Keratinocyte (primary cell): Measurements from ENCODE around the gene PPP1R3D. TPM values are rescaled to one million over a fixed set of nuclear protein-coding genes. Genes with fewer than 3 reads are reported as not detected.

ENCODE experiments used
- DNase-seq: peaks from one replicate; pipeline ENCODE4 v3.0.0-alpha.2; 2011; ENCODE audit warnings: low read depth, missing footprints, low spot score
- FAIRE-seq: peaks from 2 replicates; lab custom pipeline; 2011; peaks lifted over from hg19 to GRCh38; lab: Jason Lieb, UNC
- H2AFZ ChIP-seq: 2 replicates; pipeline ENCODE4 v1.6.0; 2012; ENCODE audit warnings: low read length, control low read depth, inconsistent platforms; ENCODE audit not compliant: control insufficient read depth
- H3K27ac ChIP-seq: 2 replicates; pipeline ENCODE4 v1.5.1; 2011; ENCODE audit warnings: low read length; ENCODE audit not compliant: control insufficient read depth, insufficient read depth
- H3K27me3 ChIP-seq: 3 replicates; pipeline ENCODE4 v1.6.0; 2011; ENCODE audit warnings: low read length; ENCODE audit not compliant: control insufficient read depth, insufficient read depth; ENCODE audit errors: extremely low read depth
- H3K36me3 ChIP-seq, 2 experiments: 2 replicates in 1 of 2; 3 replicates in 1 of 2; pipeline ENCODE4 v1.5.1; 2011; ENCODE audit warnings: low read length in 2 of 2, mild to moderate bottlenecking in 1 of 2; ENCODE audit not compliant: control insufficient read depth in 2 of 2, insufficient read depth in 2 of 2; ENCODE audit errors: extremely low read depth in 1 of 2
- H3K4me1 ChIP-seq: 3 replicates; pipeline ENCODE4 v1.5.1; 2011; ENCODE audit warnings: low read length; ENCODE audit not compliant: control insufficient read depth, insufficient read depth; ENCODE audit errors: extremely low read depth
- H3K4me2 ChIP-seq: 3 replicates; pipeline ENCODE4 v1.6.0; 2011; ENCODE audit warnings: low read depth, low read length; ENCODE audit not compliant: control insufficient read depth, insufficient read depth; ENCODE audit errors: extremely low read depth
- H3K4me3 ChIP-seq, 3 experiments: fragments of 200-600 bp in 1 of 3; sonication (generic) in 1 of 3; 2 replicates in 2 of 3; 3 replicates in 1 of 3; pipeline ENCODE4 v1.5.1; 2011 to 2016; ENCODE audit warnings: low read length in 3 of 3, mild to moderate bottlenecking in 3 of 3, control low read depth in 2 of 3, inconsistent platforms in 1 of 3, low read depth in 1 of 3, mixed read lengths in 1 of 3, mixed run types in 1 of 3, moderate library complexity in 1 of 3; ENCODE audit not compliant: control insufficient read depth in 2 of 3, insufficient read depth in 2 of 3; ENCODE audit errors: extremely low read depth in 1 of 3
- H3K79me2 ChIP-seq: 2 replicates; pipeline ENCODE4 v1.6.0; 2012; ENCODE audit warnings: low read length; ENCODE audit not compliant: control insufficient read depth, insufficient read depth
- H3K9ac ChIP-seq: 3 replicates; pipeline ENCODE4 v1.6.0; 2011; ENCODE audit warnings: low read length; ENCODE audit not compliant: control insufficient read depth, insufficient read depth; ENCODE audit errors: extremely low read depth
- H3K9me1 ChIP-seq: 3 replicates; pipeline ENCODE4 v1.6.0; 2011; ENCODE audit warnings: low read length; ENCODE audit not compliant: control insufficient read depth, insufficient read depth; ENCODE audit errors: extremely low read depth
- H3K9me3 ChIP-seq: 2 replicates; pipeline ENCODE4 v1.5.1; 2012; ENCODE audit warnings: low read depth, low read length; ENCODE audit not compliant: control insufficient read depth
- H4K20me1 ChIP-seq: 3 replicates; pipeline ENCODE4 v1.6.0; 2011; ENCODE audit warnings: low read length; ENCODE audit not compliant: control insufficient read depth, insufficient read depth; ENCODE audit errors: extremely low read depth
- CTCF ChIP-seq, 3 experiments: IDR thresholded peaks in 1 of 3; conservative IDR thresholded peaks in 1 of 3; optimal IDR thresholded peaks in 1 of 3; 2 replicates in 2 of 3; 3 replicates in 1 of 3; pipeline versions ENCODE3 to v1.5.1; 2011; ENCODE audit warnings: low read length in 3 of 3, mild to moderate bottlenecking in 3 of 3, moderate library complexity in 2 of 3, control low read depth in 1 of 3, inconsistent platforms in 1 of 3; ENCODE audit not compliant: insufficient read depth in 2 of 3; ENCODE audit errors: extremely low read depth in 1 of 3
- EZH2 ChIP-seq: IDR thresholded peaks from one replicate; pipeline ENCODE4 v1.6.1; 2012; ENCODE audit warnings: inconsistent platforms, mild to moderate bottlenecking, low read length, moderate library complexity
- dilution Hi-C: fragments of 300-500 bp; cut with MboI; formaldehyde crosslinking; loops from one replicate; pipeline ENCODE4 v1.7.0; 2020; ENCODE audit warnings: low sequenced_read_pairs; ENCODE audit not compliant: extremely low pct_ligation_motif_present
- polyA plus RNA-seq, 5 experiments: library from polyadenylated mRNA; depleted of rRNA in 3 of 5; stranded (reverse) in 3 of 5; stranded (forward) in 1 of 5; unstranded in 1 of 5; fragments of >200 nt; gene quantifications; 1 replicate in 1 of 5; 2 replicates in 3 of 5; 3 replicates in 1 of 5; pipeline versions ENCODE4 v1.2.1 to v1.2.3, GENCODE V29; 2011 to 2012; ENCODE audit warnings: missing spikeins in 2 of 5, low read depth in 1 of 5, low replicate concordance in 1 of 5

Gene PPP1R3D
- polyA plus RNA-seq, 1 donor (not counting 4 experiments of a cell fraction or from before 2014, with no cell fraction given), result 2.8 TPM

DNA sequence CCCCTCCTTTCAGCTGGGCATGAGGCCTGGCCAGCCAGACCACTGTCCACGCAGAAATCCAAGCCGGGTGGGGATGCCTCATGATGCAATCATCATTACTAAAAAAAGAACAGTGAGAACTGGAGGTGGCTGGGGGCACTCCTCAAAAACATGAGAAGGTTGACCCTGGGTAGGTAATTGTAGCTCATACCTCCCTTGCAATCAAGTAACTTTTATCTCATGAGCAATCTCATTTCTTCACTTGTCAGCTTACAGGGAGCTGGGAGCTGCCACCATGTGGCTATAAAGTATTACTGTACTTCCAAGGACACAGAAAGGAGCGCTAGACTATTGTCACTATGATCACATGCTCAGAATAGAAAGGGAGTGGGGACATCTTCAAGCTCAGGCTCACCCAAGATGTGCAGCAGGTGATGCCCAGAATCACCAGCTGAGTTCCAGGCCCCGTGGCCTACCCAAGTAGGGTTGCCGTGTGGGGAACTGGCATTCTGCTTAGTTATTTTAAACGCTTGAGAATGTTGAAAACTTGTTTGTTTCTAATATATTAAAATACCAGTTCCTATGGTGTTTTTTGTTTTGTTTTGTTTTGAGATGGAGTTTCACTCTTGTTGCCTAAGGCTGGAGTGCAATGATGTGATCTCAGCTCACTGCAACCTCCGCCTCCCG is 15.2 kb upstream of the PPP1R3D start:
- no peak overlapping the region for H3K4me2 ChIP-seq
- no peak overlapping the region for H2AFZ ChIP-seq
- H4K20me1 ChIP-seq, result no peaks in the 10 kb centered on the region
- H3K4me1 ChIP-seq, result peaks cover 3% of the 10 kb centered on the region
- H3K9ac ChIP-seq, result no peak overlapping the region
- H3K9me3 ChIP-seq, result no peaks in the 10 kb centered on the region
- no peaks in the 10 kb centered on the region for H3K79me2 ChIP-seq
- FAIRE-seq (peak; percentile 71), DNase-seq (no peak)
- H3K27ac ChIP-seq, result no peak overlapping the region
- no peak overlapping the region for H3K4me3 ChIP-seq
- dilution Hi-C loops, result no loop called here
- H3K9me1 ChIP-seq, result no peaks in the 10 kb centered on the region
- H3K27me3 ChIP-seq, result no peaks in the 10 kb centered on the region
- TF ChIP-seq CTCF (optimal IDR thresholded peaks at IDR 0.05 in 1 of 3, IDR thresholded peaks at IDR 0.05 in 1 of 3, conservative IDR thresholded peaks at IDR 0.05 in 1 of 3; ENCODE audit: extremely low read depth in 1 of 3, insufficient read depth in 2 of 3, low read length in 3 of 3) (peak; percentile 21 to 34 (median 23)), EZH2 (no peak)
- H3K36me3 ChIP-seq, result no peaks in the 10 kb centered on the region

DNA sequence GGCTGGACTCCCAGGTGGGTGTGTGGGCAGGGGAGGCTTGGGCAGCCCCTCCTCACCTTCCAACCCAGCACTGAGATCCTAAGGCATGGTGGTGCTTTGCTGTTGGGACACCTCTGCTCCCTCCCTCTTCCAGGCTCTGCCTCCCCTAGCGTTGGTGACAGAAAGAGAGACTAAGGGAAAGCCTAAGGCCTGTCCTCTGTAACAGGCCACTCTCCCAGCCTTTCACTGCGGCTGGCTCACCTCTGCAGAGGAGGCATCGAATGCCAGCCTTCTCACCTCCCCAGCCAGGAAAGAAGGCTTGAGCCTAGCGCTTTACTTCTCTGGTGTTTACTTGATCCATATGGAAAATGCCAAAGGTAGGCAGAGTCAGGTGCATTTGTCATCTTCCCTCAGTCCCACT is 14.6 kb upstream of the PPP1R3D start:
- H3K9ac ChIP-seq, result no peak overlapping the region
- H3K4me2 ChIP-seq, result no peak overlapping the region
- no peak overlapping the region for H3K4me3 ChIP-seq
- H3K79me2 ChIP-seq, result no peaks in the 10 kb centered on the region
- no peaks in the 10 kb centered on the region for H3K36me3 ChIP-seq
- no peaks in the 10 kb centered on the region for H3K9me3 ChIP-seq
- TF ChIP-seq EZH2 (no peak), CTCF (optimal IDR thresholded peaks at IDR 0.05 in 1 of 3, IDR thresholded peaks at IDR 0.05 in 1 of 3, conservative IDR thresholded peaks at IDR 0.05 in 1 of 3; ENCODE audit: extremely low read depth in 1 of 3, insufficient read depth in 2 of 3, low read length in 3 of 3) (no peak)
- H3K9me1 ChIP-seq, result no peaks in the 10 kb centered on the region
- DNase-seq (no peak), FAIRE-seq (no peak)
- H4K20me1 ChIP-seq, result no peaks in the 10 kb centered on the region
- no peak overlapping the region for H3K27ac ChIP-seq
- H2AFZ ChIP-seq, result no peak overlapping the region
- H3K27me3 ChIP-seq, result no peaks in the 10 kb centered on the region
- dilution Hi-C loops, result no loop called here
- H3K4me1 ChIP-seq, result no peaks in the 10 kb centered on the region
